PC-3 (cell line): ENCODE measurements around the gene DPCD.

Experiments
- EZH2 ChIP-seq: fragments of 300-600 bp; sonication (generic); IDR thresholded peaks from one replicate; pipeline ENCODE4 v1.6.1; 2017; ENCODE audit warnings: antibody characterized with exemption, mild to moderate bottlenecking, low read length; ENCODE audit not compliant: unreplicated experiment
- EZH2phosphoT487 ChIP-seq: fragments of 300-600 bp; sonication (generic); IDR thresholded peaks from 2 replicates; pipeline ENCODE4 v1.6.1; 2018; ENCODE audit warnings: mild to moderate bottlenecking, antibody characterized with exemption, low read length, borderline replicate concordance
- TF ChIP-seq, protein P1 (sequence below): fragments of 300-600 bp; sonication (generic); conservative IDR thresholded peaks from 2 replicates; pipeline ENCODE4 v1.5.1; 2017; ENCODE audit warnings: antibody characterized with exemption, low read depth, mild to moderate bottlenecking, low read length

DNA sequence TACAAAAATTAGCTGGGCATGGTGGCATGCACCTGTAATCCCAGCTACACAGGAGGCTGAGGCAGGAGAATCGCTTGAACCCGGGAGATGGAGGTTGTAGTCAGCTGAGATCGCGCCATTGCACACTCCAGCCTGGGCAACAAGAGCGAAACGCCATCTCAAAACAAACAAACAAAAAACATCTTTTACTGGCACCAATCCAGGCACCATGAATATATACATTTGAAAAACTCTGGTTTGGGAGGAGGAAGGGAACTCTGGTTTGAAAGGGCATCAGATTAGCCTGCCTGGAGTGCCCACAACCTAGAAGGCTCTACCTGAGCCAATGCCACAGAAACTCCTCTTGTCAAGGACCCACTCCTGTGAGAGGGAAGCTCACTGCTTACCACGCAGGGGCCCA lies 16.0 kb upstream of the DPCD start:
- TF ChIP-seq, protein P1, sequence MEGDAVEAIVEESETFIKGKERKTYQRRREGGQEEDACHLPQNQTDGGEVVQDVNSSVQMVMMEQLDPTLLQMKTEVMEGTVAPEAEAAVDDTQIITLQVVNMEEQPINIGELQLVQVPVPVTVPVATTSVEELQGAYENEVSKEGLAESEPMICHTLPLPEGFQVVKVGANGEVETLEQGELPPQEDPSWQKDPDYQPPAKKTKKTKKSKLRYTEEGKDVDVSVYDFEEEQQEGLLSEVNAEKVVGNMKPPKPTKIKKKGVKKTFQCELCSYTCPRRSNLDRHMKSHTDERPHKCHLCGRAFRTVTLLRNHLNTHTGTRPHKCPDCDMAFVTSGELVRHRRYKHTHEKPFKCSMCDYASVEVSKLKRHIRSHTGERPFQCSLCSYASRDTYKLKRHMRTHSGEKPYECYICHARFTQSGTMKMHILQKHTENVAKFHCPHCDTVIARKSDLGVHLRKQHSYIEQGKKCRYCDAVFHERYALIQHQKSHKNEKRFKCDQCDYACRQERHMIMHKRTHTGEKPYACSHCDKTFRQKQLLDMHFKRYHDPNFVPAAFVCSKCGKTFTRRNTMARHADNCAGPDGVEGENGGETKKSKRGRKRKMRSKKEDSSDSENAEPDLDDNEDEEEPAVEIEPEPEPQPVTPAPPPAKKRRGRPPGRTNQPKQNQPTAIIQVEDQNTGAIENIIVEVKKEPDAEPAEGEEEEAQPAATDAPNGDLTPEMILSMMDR = no peak
- TF ChIP-seq EZH2 = no peak
- TF ChIP-seq EZH2phosphoT487 = no peak
